Thyroid gland (tissue), 4 donors: ENCODE data around the gene DDRGK1.

Experiments
- CTCF ChIP-seq, 6 experiments: fragments of 200-600 bp in 3 of 6; fragments of 450-650 bp in 3 of 6; sonication (generic) in 3 of 6; IDR thresholded peaks; one replicate each; pipeline ENCODE4 v1.5.1; 2016 to 2019; ENCODE audit warnings: antibody characterized with exemption in 6 of 6, mild to moderate bottlenecking in 2 of 6, inconsistent platforms in 1 of 6, moderate library complexity in 1 of 6
- POLR2A ChIP-seq, 2 donors: fragments of 450-650 bp; IDR thresholded peaks; one replicate each; pipeline ENCODE4 v1.6.1; 2017; ENCODE audit warnings: antibody characterized with exemption in 2 of 2, mild to moderate bottlenecking in 2 of 2, moderate library complexity in 1 of 2

GRCh38 chr20:3242172-3242692, 37.8 kb upstream of the DDRGK1 start:
- TF ChIP-seq CTCF (IDR thresholded peaks at IDR 0.05), result no peak
- no peak for TF ChIP-seq POLR2A (IDR thresholded peaks at IDR 0.05)
